GM19351 (cell line): ENCODE measurements around the gene IGFL1.
"Not testable (repeated sequence)": the region's sequence is repeated elsewhere in the genome, so short reads cannot be mapped to it uniquely, and the experiment has no call there.

Source experiments
- ATAC-seq: cut with Tn5 transposase; IDR thresholded peaks from one replicate; pipeline ENCODE4 v1.9.1; 2021; ENCODE audit warnings: mild to moderate bottlenecking, moderate library complexity; ENCODE audit not compliant: unreplicated experiment

The IGFL1 gene

GRCh38 chr19:46264801-46265200, 35.3 kb downstream of the IGFL1 start:
- not testable (repeated sequence) for ATAC-seq

GRCh38 chr19:46265217-46265828, 35.8 kb downstream of the IGFL1 start:
- ATAC-seq: no peak

GRCh38 chr19:46269101-46269500, 39.6 kb downstream of the IGFL1 start:
- no peak for ATAC-seq

- ATAC-seq: no peak
Measured at GRCh38 chr19:46270521-46271256, 41.1 kb downstream of the IGFL1 start.

- ATAC-seq: no peak
Measured at GRCh38 chr19:46271481-46272197, 42.1 kb downstream of the IGFL1 start.

- ATAC-seq: not testable (repeated sequence)
Measured at GRCh38 chr19:46273931-46274330, 44.4 kb downstream of the IGFL1 start.

- ATAC-seq: no peak
Measured at GRCh38 chr19:46279177-46279576, 49.6 kb downstream of the IGFL1 start.
